ENCODE results near the gene RAMP1. TPM values are rescaled to one million over a fixed set of nuclear protein-coding genes. Genes with fewer than 3 reads are reported as not detected.

Gene RAMP1
- 0.63 and 0.75 TPM in 2 replicates for total RNA-seq (2021)
- long read RNA-seq: 0 reads

DNA sequence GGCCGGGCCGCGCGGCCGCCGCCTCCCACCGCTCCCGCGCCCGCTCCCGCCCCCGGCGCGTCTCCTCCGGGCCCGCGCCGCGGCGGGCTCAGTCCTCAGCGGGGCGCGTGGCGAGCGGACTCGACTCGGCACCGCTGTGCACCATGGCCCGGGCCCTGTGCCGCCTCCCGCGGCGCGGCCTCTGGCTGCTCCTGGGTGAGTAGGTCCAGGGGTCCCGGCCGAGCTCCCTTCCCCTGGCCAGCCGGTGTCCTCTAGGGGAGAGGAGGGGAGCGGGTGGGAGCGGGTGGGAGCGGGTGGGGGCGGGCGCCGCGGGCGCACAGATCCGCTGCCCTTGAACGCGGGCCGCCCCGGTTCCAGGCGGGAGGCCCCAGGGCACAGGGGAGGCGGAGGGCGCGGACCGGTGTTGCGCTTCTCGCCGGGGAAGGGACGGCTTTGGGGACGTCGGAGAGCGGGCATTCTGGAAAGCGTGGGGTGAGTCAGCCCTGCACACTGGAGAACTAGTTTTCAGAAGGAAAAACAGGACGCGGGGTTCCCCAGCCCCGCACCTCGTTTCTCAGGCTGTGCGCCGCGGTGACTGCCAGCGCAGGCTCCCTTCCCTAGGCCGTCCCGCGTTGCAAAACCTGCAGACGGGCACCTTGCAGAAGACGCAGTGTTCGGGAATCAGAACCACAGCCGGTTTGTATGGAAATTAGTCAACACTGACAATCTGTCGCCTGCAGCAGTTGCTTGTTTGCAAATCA, at the start of gene RAMP1:
Gene RAMP1, plus strand, starts transcription at position 91 of the 740 bp plus-strand sequence. Its CDS starts 53 bp downstream, at position 144.
- Histone ChIP-seq H3K23ac (ENCODE audit: insufficient read length, low read depth, low read length) (no peak within 1 kb of the TSS), H3K79me2 (ENCODE audit: insufficient read depth, low read length) (no peaks in the 10 kb centered on the region), H2BK5ac (ENCODE audit: insufficient read length, low read length) (no peak within 1 kb of the TSS), H3K4me2 (ENCODE audit: insufficient read depth, insufficient read length, low read length) (peak within 1 kb of the TSS; percentile 68), H3K27ac (ENCODE audit: insufficient read length, low read depth, low read length) (no peak within 1 kb of the TSS), H2BK120ac (ENCODE audit: low read depth, low read length, poor library complexity, severe bottlenecking) (no peak within 1 kb of the TSS), H3K23me2 (ENCODE audit: insufficient read length, low read depth, low read length, poor library complexity, severe bottlenecking) (peaks cover 6% of the 10 kb centered on the region), H3K4me1 (ENCODE audit: insufficient read depth, low read length) (no peaks in the 10 kb centered on the region; the same call in 1 of the 2 replicates), H3K9me3 (ENCODE audit: control insufficient read depth, low read depth, low read length) (no peaks in the 10 kb centered on the region), H4K91ac (ENCODE audit: insufficient read length, low read depth, low read length) (no peak within 1 kb of the TSS), H2AK5ac (ENCODE audit: insufficient read length, low read length) (no peak within 1 kb of the TSS), H3K18ac (ENCODE audit: insufficient read length, low read depth, low read length) (no peak within 1 kb of the TSS), H3K56ac (ENCODE audit: insufficient read length, low read depth, low read length) (no peak within 1 kb of the TSS), H2BK20ac (ENCODE audit: low read depth, low read length, poor library complexity, severe bottlenecking) (no peak within 1 kb of the TSS), H3K4ac (ENCODE audit: low read depth, low read length) (no peak within 1 kb of the TSS), H3K14ac (ENCODE audit: insufficient read depth, low read length) (peak within 1 kb of the TSS; percentile 55; the same call in 1 of the 2 replicates), H4K5ac (ENCODE audit: insufficient read length, low read depth, low read length) (no peak within 1 kb of the TSS), H2BK15ac (ENCODE audit: low read depth, low read length) (no peak within 1 kb of the TSS), H3T11ph (ENCODE audit: low read length) (no peak within 1 kb of the TSS), H3K79me1 (ENCODE audit: insufficient read depth, low read depth, low read length, poor library complexity, severe bottlenecking) (no peaks in the 10 kb centered on the region), H3K9ac (ENCODE audit: extremely low read depth, insufficient read length, low read length) (no peak within 1 kb of the TSS), H2BK12ac (ENCODE audit: insufficient read length, low read depth, low read length) (no peak within 1 kb of the TSS), H4K8ac (replicated peaks; ENCODE audit: insufficient read length, low read depth, low read length) (no peak within 1 kb of the TSS), H3K27me3 (ENCODE audit: insufficient read depth, low read length) (peaks cover 9% of the 10 kb centered on the region; the same call in 1 of the 2 replicates), H4K20me1 (ENCODE audit: control insufficient read depth, insufficient read depth, insufficient read length) (no peaks in the 10 kb centered on the region), H2AFZ (ENCODE audit: low read length) (no peak within 1 kb of the TSS)
- Mint-ChIP-seq H3K27me3 (ENCODE audit: low read depth) (peaks cover 71% of the 10 kb centered on the region), H3K36me3 (ENCODE audit: insufficient read depth in 1 of 3, low read depth in 3 of 3) (peaks cover 0 to 2% (median 0%) of the 10 kb centered on the region in 3 experiments; a peak in 1 of 7 replicates), H3K4me1 (peaks cover 21 to 24% of the 10 kb centered on the region in 2 experiments), H3K4me3 (peak within 1 kb of the TSS; percentile 64 to 79), H3K9me3 (no peaks in the 10 kb centered on the region), H3K27ac (peak within 1 kb of the TSS in 1 of 3 experiments; percentile 96; a peak in 2 of 7 replicates)
- WGBS (ENCODE audit: extremely low coverage, insufficient read length, low lambda C conversion rate): no CpG with 5 or more reads among the region's 79 CpGs
- no peak for DNase-seq
- TF ChIP-seq, protein P1, sequence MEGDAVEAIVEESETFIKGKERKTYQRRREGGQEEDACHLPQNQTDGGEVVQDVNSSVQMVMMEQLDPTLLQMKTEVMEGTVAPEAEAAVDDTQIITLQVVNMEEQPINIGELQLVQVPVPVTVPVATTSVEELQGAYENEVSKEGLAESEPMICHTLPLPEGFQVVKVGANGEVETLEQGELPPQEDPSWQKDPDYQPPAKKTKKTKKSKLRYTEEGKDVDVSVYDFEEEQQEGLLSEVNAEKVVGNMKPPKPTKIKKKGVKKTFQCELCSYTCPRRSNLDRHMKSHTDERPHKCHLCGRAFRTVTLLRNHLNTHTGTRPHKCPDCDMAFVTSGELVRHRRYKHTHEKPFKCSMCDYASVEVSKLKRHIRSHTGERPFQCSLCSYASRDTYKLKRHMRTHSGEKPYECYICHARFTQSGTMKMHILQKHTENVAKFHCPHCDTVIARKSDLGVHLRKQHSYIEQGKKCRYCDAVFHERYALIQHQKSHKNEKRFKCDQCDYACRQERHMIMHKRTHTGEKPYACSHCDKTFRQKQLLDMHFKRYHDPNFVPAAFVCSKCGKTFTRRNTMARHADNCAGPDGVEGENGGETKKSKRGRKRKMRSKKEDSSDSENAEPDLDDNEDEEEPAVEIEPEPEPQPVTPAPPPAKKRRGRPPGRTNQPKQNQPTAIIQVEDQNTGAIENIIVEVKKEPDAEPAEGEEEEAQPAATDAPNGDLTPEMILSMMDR (conservative IDR thresholded peaks at IDR 0.05): no peak

Data from H9 (cell line).